ENCODE data around the gene SLC16A11. TPM values are rescaled to one million over a fixed set of nuclear protein-coding genes. Genes with fewer than 3 reads are reported as not detected.

SLC16A11 gene
- total RNA-seq, 4 donors from 2014 or later: 5.4 to 43.9 (median 18.8) TPM

DNA sequence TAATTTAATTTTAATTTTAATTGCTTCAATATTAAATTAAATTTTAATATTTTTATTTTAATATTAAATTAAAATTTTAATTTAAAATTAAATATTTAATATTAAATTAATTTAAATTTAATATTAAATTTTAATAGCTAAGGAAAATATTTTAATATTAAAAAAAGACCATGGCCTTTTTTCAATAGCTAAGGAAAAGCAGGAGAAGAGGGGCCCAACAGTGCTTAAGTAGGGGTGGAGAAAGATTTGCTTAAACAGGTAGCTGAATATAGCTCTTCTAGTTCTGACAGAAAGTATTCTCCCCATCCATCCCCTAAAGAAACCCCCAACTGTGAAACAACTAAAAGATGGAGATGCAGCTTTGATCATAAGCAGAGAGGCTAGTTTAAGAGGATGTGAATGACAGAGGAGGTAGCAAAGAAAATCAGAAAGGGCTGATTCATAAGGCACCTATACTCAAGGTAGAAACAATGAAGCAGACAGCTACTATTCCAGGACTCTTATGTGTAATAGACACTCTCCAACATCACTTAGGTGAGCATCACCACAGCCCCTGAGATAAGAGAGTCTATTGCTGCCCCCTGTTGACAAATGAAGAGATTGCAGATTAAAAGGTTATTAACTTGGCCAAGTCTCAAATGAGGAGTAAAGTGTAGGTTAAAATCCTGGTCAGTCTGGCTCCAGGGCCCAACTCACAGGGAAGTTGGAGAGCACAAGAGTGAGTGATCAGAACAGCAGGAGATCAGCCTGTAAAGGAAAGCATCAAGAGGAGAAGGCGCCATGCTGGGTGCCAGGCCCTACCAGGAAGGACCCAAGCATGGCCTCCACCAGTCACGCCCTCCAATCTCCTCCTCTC, 39.3 kb downstream of the SLC16A11 start:
- intact Hi-C loops (cut with DNase I): loop anchor here (5.0 kb wide), 1 partner anchor 92 kb away; no protein-coding TSS in a partner anchor
- no peaks in the 10 kb centered on the region for H3K27me3 ChIP-seq
- H3K27ac ChIP-seq: no peak overlapping the region
- no peak overlapping the region for H3K4me3 ChIP-seq (replicated peaks in 1 of 3)
- 80 to 81% methylated on average over 2 of the region's 2 CpGs for WGBS, 2 donors
- H3K4me1 ChIP-seq: no peaks in the 10 kb centered on the region
- peaks cover 11 to 13% of the 10 kb centered on the region in 2 donors for H3K36me3 ChIP-seq
- no peak for DNase-seq
- no peaks in the 10 kb centered on the region for H3K9me3 ChIP-seq
- no peak for TF ChIP-seq POLR2A (IDR thresholded peaks at IDR 0.05)
- TF ChIP-seq, protein P1, sequence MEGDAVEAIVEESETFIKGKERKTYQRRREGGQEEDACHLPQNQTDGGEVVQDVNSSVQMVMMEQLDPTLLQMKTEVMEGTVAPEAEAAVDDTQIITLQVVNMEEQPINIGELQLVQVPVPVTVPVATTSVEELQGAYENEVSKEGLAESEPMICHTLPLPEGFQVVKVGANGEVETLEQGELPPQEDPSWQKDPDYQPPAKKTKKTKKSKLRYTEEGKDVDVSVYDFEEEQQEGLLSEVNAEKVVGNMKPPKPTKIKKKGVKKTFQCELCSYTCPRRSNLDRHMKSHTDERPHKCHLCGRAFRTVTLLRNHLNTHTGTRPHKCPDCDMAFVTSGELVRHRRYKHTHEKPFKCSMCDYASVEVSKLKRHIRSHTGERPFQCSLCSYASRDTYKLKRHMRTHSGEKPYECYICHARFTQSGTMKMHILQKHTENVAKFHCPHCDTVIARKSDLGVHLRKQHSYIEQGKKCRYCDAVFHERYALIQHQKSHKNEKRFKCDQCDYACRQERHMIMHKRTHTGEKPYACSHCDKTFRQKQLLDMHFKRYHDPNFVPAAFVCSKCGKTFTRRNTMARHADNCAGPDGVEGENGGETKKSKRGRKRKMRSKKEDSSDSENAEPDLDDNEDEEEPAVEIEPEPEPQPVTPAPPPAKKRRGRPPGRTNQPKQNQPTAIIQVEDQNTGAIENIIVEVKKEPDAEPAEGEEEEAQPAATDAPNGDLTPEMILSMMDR (IDR thresholded peaks at IDR 0.05): peak in 4 of 6 experiments; percentile 56 to 67 (median 64)

DNA sequence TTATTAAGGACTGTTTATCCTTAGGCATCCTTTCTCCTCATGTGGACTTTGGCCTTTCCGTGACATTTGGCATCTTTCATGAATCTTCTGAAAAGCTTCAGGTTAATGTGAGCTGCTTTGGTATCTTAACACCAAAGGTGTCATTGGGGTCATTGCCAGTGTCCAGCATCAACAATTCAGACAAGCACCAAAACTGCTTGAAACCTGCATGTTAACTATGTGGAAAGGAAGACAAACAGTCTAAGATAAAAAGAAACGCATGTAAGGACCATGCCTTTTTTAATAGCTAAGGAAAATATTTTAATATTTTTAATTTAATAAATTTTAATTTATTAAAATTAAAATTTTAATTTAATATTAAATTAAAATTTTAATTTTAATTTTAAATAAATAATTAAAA, 40.1 kb downstream of the SLC16A11 start:
- H3K27me3 ChIP-seq: no peaks in the 10 kb centered on the region
- intact Hi-C loops (cut with DNase I): loop anchor here (5.0 kb wide), 1 partner anchor 91 kb away; no protein-coding TSS in a partner anchor
- 96 to 100% methylated on average over 2 of the region's 2 CpGs for WGBS, 2 donors
- TF ChIP-seq, protein P1 (IDR thresholded peaks at IDR 0.05): no peak
- no peak for TF ChIP-seq POLR2A (IDR thresholded peaks at IDR 0.05)
- H3K27ac ChIP-seq: no peak overlapping the region
- no peaks in the 10 kb centered on the region for H3K9me3 ChIP-seq
- DNase-seq: no peak
- H3K4me3 ChIP-seq (replicated peaks in 1 of 3): no peak overlapping the region
- H3K36me3 ChIP-seq: peaks cover 13 to 18% of the 10 kb centered on the region in 2 donors
- no peaks in the 10 kb centered on the region for H3K4me1 ChIP-seq

DNA sequence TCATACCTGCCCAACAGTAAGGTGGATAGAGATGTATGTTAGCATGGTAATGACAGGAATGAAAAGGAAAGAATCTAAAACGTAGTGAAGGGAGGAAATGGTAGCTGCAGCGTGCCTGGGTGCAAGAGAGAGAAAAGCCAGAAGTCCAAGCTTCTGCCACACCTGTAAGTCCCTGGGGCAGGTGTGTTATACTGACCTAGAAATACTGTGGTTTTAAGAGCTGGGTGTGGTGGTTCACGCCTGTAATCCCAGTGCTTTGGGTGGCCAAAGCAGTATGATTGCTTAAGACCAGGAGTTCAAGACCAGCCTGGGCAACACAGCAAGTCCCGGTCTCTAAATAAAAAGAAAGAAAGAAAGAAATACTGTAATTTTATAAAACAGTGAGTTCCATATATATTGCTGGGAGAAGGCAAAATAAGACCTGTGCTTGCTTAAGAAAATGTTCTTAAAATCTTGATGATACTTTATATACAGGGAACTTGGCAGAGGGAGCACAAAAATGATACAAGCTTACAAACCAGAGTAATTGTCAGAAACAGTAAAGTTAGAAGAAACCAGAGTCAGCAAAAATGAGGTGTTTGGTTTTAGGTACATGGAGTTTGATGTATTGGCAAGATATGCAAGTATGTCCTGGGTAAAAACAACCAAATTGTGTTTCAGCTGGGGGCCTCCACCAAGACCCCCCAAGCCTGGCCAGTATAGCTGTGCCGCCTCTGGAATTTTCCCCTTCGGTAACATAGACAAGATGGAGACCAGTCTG, 41.4 kb downstream of the SLC16A11 start:
- WGBS, 2 donors: 90 to 96% methylated on average over 6 of the region's 6 CpGs
- peaks cover 13 to 18% of the 10 kb centered on the region in 2 donors for H3K36me3 ChIP-seq
- TF ChIP-seq, protein P1 (IDR thresholded peaks at IDR 0.05): no peak
- TF ChIP-seq POLR2A (IDR thresholded peaks at IDR 0.05): no peak

DNA sequence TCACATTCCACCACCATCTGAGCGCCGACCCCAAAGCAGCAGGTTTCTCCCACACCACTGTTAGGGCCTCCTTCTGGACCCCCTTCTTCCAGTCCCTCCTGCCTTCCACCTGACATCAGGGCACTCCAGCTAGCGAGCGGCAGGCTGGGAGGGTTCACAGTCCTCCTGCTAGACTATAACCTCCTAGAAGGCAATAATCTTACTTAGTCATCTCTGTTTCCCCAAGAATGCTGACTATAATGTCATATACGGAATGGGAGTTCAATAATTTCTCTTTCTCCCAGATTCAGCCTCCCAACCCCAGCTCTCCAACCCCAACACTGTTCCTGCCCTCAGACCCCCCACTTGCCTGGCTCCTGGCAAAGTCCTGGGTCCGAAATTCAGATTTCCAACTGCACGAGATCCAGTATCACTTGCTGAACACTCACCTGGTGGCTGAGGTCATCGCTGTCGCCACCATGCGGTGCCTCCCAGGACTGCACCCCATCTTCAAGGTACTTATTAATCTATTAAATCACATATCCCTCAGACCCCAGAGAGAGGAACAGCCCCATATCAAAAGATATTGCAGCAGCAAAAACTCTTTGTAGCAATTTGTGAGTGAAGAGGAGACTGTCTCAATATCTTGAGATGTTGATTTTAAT, 42.5 kb downstream of the SLC16A11 start:
- no peak for DNase-seq
- H3K9me3 ChIP-seq: no peaks in the 10 kb centered on the region
- intact Hi-C loops (cut with DNase I): loop anchor here (5.0 kb wide), 1 partner anchor 89 kb away; no protein-coding TSS in a partner anchor
- H3K4me1 ChIP-seq: peaks cover 0 to under 1% of the 10 kb centered on the region in 2 donors
- TF ChIP-seq, protein P1 (IDR thresholded peaks at IDR 0.05): peak in 1 of 6 experiments; percentile 35
- no peak for TF ChIP-seq POLR2A (IDR thresholded peaks at IDR 0.05)
- peaks cover 13 to 18% of the 10 kb centered on the region in 2 donors for H3K36me3 ChIP-seq
- 73 to 76% methylated on average over 10 of the region's 10 CpGs for WGBS, 2 donors
- H3K4me3 ChIP-seq (replicated peaks in 1 of 3): no peak overlapping the region
- no peaks in the 10 kb centered on the region for H3K27me3 ChIP-seq
- H3K27ac ChIP-seq: no peak overlapping the region

More for the DNA sequence above, 41.4 kb downstream of the SLC16A11 start:
- no peaks in the 10 kb centered on the region for H3K27me3 ChIP-seq
- no peak for DNase-seq
- intact Hi-C loops (cut with DNase I): loop anchor here (5.0 kb wide), 1 partner anchor 90 kb away; no protein-coding TSS in a partner anchor
- no peaks in the 10 kb centered on the region for H3K4me1 ChIP-seq
- no peak overlapping the region for H3K4me3 ChIP-seq (replicated peaks in 1 of 3)
- H3K9me3 ChIP-seq: no peaks in the 10 kb centered on the region
- H3K27ac ChIP-seq: no peak overlapping the region
